ENCODE measurements around the gene MSGN1. TPM values are rescaled to one million over a fixed set of nuclear protein-coding genes. Genes with fewer than 3 reads are reported as not detected.

Gene MSGN1
- total and polyA plus RNA-seq, 2 of the 4 experiments (the other 2 are of a cell fraction) = not detected

DNA sequence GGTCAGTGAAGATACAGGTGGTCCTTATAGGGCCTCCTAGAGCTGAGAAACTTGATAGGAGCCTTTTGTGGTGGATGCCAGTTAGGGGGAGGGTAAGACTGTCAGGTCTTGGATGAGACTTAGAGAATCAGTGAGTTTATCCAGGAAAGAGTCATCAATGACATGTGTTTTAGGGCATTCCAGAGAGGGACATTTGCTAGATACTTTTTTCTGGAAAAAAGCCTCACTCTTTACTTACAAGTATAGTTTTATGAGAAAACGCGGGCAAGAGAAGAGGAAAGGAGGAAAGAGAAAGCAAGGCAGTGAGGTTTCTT is 24.5 kb upstream of the MSGN1 start:
- no peak overlapping the region for H2BK5ac ChIP-seq (ENCODE audit: low read depth, low read length, poor library complexity, severe bottlenecking)
- dilution Hi-C loops (cut with HindIII; ENCODE audit: low sequenced_read_pairs, unreplicated experiment) (no loop called here), intact Hi-C loops (cut with micrococcal nuclease) (no loop called here), in situ Hi-C loops (cut with MboI; ENCODE audit: low sequenced_read_pairs) (no loop called here)
- CTCF ChIA-PET = interaction anchor here (1.0 kb wide), 1 partner anchor 39 kb away, joined by 3 read pairs; no protein-coding TSS in a partner anchor
- no peak for DNase-seq
- H3K27ac ChIP-seq (ENCODE audit: insufficient read depth, low read length) = no peak overlapping the region
- H3K27me3 ChIP-seq (ENCODE audit: control insufficient read depth, insufficient read depth, low read length) = 0 out of 2 replicates have a peak, but pooled peaks cover 3% of the 10 kb centered on the region
- H3K14ac ChIP-seq (replicated peaks; ENCODE audit: low read depth, low read length) = no peak overlapping the region
- H2AK5ac ChIP-seq (ENCODE audit: low read depth, low read length) = no peak overlapping the region
- no peak overlapping the region for H4K91ac ChIP-seq (ENCODE audit: insufficient read depth, low read depth, low read length)
- H2BK20ac ChIP-seq (ENCODE audit: low read depth, low read length) = no peak overlapping the region
- H3K4me3 ChIP-seq (ENCODE audit: insufficient read depth, low read depth, low read length) = no peak overlapping the region
- no CpG with 5 or more reads among the region's 2 CpGs for WGBS, 2 experiments (ENCODE audit: extremely low coverage in 2 of 2, insufficient read length in 1 of 2)
- no peak overlapping the region for H2AK9ac ChIP-seq (replicated peaks; ENCODE audit: low read depth, low read length, poor library complexity)
- TF ChIP-seq RCOR1 (IDR thresholded peaks at IDR 0.05; ENCODE audit: insufficient replicate concordance, low read length) (no peak), MAFK (IDR thresholded peaks at IDR 0.05; ENCODE audit: low read depth, low read length) (no peak), SMC3 (IDR thresholded peaks at IDR 0.05; ENCODE audit: low read depth, low read length) (no peak)
- peaks cover 7% of the 10 kb centered on the region for H3K9me1 ChIP-seq (ENCODE audit: insufficient read depth, low read length)
- no peak overlapping the region for H4K5ac ChIP-seq (ENCODE audit: low read depth, low read length)
- H4K8ac ChIP-seq (ENCODE audit: low read depth in 2 of 2, low read length in 2 of 2) = no peak overlapping the region
- H3K4me1 ChIP-seq (ENCODE audit: control insufficient read depth, insufficient read depth, low read length) = peaks cover 6% of the 10 kb centered on the region
- ATAC-seq (ENCODE audit: low read depth) = peak; percentile 25; the same call in 1 of the 2 replicates
- no peak overlapping the region for H2BK120ac ChIP-seq (ENCODE audit: low read depth, low read length)
- no peak overlapping the region for H2BK15ac ChIP-seq (ENCODE audit: low read depth, low read length)
- no peaks in the 10 kb centered on the region for H4K20me1 ChIP-seq (ENCODE audit: insufficient read depth, low read length)
- H3K79me1 ChIP-seq (ENCODE audit: low read depth in 1 of 2, low read length in 2 of 2) = no peaks in the 10 kb centered on the region
- H3K4ac ChIP-seq (ENCODE audit: low read depth, low read length) = no peak overlapping the region
- H3K36me3 ChIP-seq (ENCODE audit: control insufficient read depth, insufficient read depth, low read length) = no peaks in the 10 kb centered on the region
- H3K56ac ChIP-seq (ENCODE audit: extremely low read depth, insufficient read depth, low read length) = no peak overlapping the region
- POLR2A ChIA-PET (ENCODE audit: unreplicated experiment) = no interaction called here
- H3K4me2 ChIP-seq (ENCODE audit: low read depth, low read length) = no peak overlapping the region
- H3K9ac ChIP-seq (ENCODE audit: low read depth, low read length) = no peak overlapping the region
- no peak overlapping the region for H2AFZ ChIP-seq (replicated peaks; ENCODE audit: low read length, poor library complexity)
- BruUV-seq (replicated peaks) = no TSS peak
- no peak overlapping the region for H3K23ac ChIP-seq (ENCODE audit: low read depth, low read length)
- no peaks in the 10 kb centered on the region for H3K9me3 ChIP-seq (ENCODE audit: control insufficient read depth, insufficient read depth, low read length)
- H3K18ac ChIP-seq (ENCODE audit: low read depth, low read length) = no peak overlapping the region
